GM12878 (cell line): ENCODE results near the gene ACTR5. TPM values are rescaled to one million over a fixed set of nuclear protein-coding genes. Genes with fewer than 3 reads are reported as not detected.

Source experiments
- BCL11A ChIP-seq: IDR thresholded peaks from 2 replicates; pipeline ENCODE4 v1.6.1; 2011; ENCODE audit warnings: low read depth, low read length
- BHLHE40 ChIP-seq, 2 experiments: fragments of 450-650 bp in 1 of 2; IDR thresholded peaks; 2 replicates each; pipeline ENCODE4 v1.6.1; 2011 to 2017; ENCODE audit warnings: low read depth in 2 of 2, borderline replicate concordance in 1 of 2, improper control_type of control experiment in 1 of 2, low read length in 1 of 2, mild to moderate bottlenecking in 1 of 2
- CBFB ChIP-seq: IDR thresholded peaks from 2 replicates; pipeline ENCODE4 v1.6.1; 2016; ENCODE audit warnings: antibody characterized with exemption, low read depth
- CREM ChIP-seq: IDR thresholded peaks from 2 replicates; pipeline ENCODE4 v1.6.1; 2014; ENCODE audit warnings: antibody characterized with exemption, low read depth
- EP300 ChIP-seq, 2 experiments: fragments of 150-350 bp in 1 of 2; IDR thresholded peaks; 2 replicates each; pipeline ENCODE4 v1.6.1; 2011 to 2012; ENCODE audit warnings: low read depth in 2 of 2, low read length in 2 of 2, borderline replicate concordance in 1 of 2, improper control_type of control experiment in 1 of 2, inconsistent platforms in 1 of 2; ENCODE audit not compliant: control insufficient read depth in 1 of 2
- HDGF ChIP-seq: fragments of 450-650 bp; IDR thresholded peaks from 2 replicates; pipeline ENCODE4 v1.6.1; 2016; ENCODE audit warnings: antibody characterized with exemption
- JUND ChIP-seq: IDR thresholded peaks from 2 replicates; pipeline ENCODE4 v1.6.1; 2012; ENCODE audit warnings: low read depth, mild to moderate bottlenecking, low read length, improper control_type of control experiment, moderate library complexity
- KLF5 ChIP-seq: fragments of 450-650 bp; IDR thresholded peaks from 2 replicates; pipeline ENCODE4 v1.6.1; 2014; ENCODE audit warnings: mild to moderate bottlenecking; ENCODE audit not compliant: partially characterized antibody
- MTA3 ChIP-seq: IDR thresholded peaks from 2 replicates; pipeline ENCODE4 v1.6.1; 2012; ENCODE audit warnings: low read length, inconsistent platforms, borderline replicate concordance
- POLR2AphosphoS5 ChIP-seq: IDR thresholded peaks from 2 replicates; pipeline ENCODE4 v1.6.1; 2011; ENCODE audit warnings: mild to moderate bottlenecking, low read length, inconsistent platforms
- RELA ChIP-seq: fragments of 450-650 bp; IDR thresholded peaks from 2 replicates; pipeline ENCODE4 v1.8.0; 2014; ENCODE audit warnings: borderline replicate concordance; ENCODE audit not compliant: partially characterized antibody
- RUNX3 ChIP-seq: IDR thresholded peaks from 2 replicates; pipeline ENCODE4 v1.6.1; 2012; ENCODE audit warnings: low read length, inconsistent platforms
- SP1 ChIP-seq: IDR thresholded peaks from one replicate; pipeline ENCODE4 v1.6.1; 2011; ENCODE audit warnings: low read depth, low read length
- SRF ChIP-seq, 2 experiments: IDR thresholded peaks; 2 replicates each; pipeline ENCODE4 v1.6.1; 2011; ENCODE audit warnings: low read depth in 2 of 2, low read length in 2 of 2, mild to moderate bottlenecking in 1 of 2, moderate library complexity in 1 of 2
- STAT1 ChIP-seq: fragments of 450-650 bp; conservative IDR thresholded peaks from 2 replicates; pipeline ENCODE4 v1.6.1; 2014; ENCODE audit warnings: antibody characterized with exemption, mild to moderate bottlenecking
- TBL1XR1 ChIP-seq: IDR thresholded peaks from 2 replicates; pipeline ENCODE4 v1.6.1; 2012; ENCODE audit warnings: low read depth, low read length, improper control_type of control experiment
- YBX1 ChIP-seq: fragments of 450-650 bp; IDR thresholded peaks from 2 replicates; pipeline ENCODE4 v1.6.1; 2016; ENCODE audit warnings: antibody characterized with exemption
- ZNF207 ChIP-seq: fragments of 450-650 bp; IDR thresholded peaks from 2 replicates; pipeline ENCODE4 v1.6.1; 2014; ENCODE audit warnings: antibody characterized with exemption, mild to moderate bottlenecking, borderline replicate concordance
- polyA plus RNA-seq, 11 experiments: library from polyadenylated mRNA; depleted of rRNA in 4 of 11; unstranded in 6 of 11; stranded (reverse) in 5 of 11; fragments of >200 nt; fragmentation: Nextera tagmentation in 4 of 11; fragmentation: Illumina TruSeq in 1 of 11; extraction: Ambion mirVana in 4 of 11; extraction: Trizol in 1 of 11; gene quantifications; 1 replicate in 1 of 11; 2 replicates in 10 of 11; pipeline versions ENCODE4 v1.2.1 to v1.2.3, GENCODE V29; 2011 to 2016; ENCODE audit warnings: inconsistent platforms in 2 of 11, missing spikeins in 2 of 11, low read depth in 1 of 11
- total RNA-seq, 4 experiments: library from RNA; depleted of rRNA in 3 of 4; stranded (reverse); fragments of >200 nt in 3 of 4; fragmentation: Illumina TruSeq in 1 of 4; extraction: Trizol in 1 of 4; gene quantifications; 2 replicates each; pipeline versions ENCODE4 v1.2.1 to v1.2.3, GENCODE V29; 2013 to 2021
- TF ChIP-seq, protein P1 (sequence below): fragments of 450-650 bp; conservative IDR thresholded peaks from 2 replicates; pipeline ENCODE4 v1.6.1; 2017; ENCODE audit warnings: mild to moderate bottlenecking, moderate library complexity
- TF ChIP-seq, protein P2 (sequence below): IDR thresholded peaks from 2 replicates; pipeline ENCODE4 v1.6.1; 2012; ENCODE audit warnings: low read depth, low read length, improper control_type of control experiment
- TF ChIP-seq, protein P3 (sequence below): IDR thresholded peaks from 2 replicates; pipeline ENCODE4 v1.6.1; 2012; ENCODE audit warnings: low read depth, low read length, improper control_type of control experiment
- TF ChIP-seq, protein P4 (sequence below): fragments of 150-350 bp; IDR thresholded peaks from 2 replicates; pipeline ENCODE4 v1.6.1; 2014; ENCODE audit warnings: mild to moderate bottlenecking, low read depth, low read length

ACTR5 gene
- total and polyA plus RNA-seq, 10 of the 15 experiments (the other 5 are each of a cell fraction or from before 2014, with no cell fraction given): 0.52 to 14.7 (median 8.8) TPM

DNA sequence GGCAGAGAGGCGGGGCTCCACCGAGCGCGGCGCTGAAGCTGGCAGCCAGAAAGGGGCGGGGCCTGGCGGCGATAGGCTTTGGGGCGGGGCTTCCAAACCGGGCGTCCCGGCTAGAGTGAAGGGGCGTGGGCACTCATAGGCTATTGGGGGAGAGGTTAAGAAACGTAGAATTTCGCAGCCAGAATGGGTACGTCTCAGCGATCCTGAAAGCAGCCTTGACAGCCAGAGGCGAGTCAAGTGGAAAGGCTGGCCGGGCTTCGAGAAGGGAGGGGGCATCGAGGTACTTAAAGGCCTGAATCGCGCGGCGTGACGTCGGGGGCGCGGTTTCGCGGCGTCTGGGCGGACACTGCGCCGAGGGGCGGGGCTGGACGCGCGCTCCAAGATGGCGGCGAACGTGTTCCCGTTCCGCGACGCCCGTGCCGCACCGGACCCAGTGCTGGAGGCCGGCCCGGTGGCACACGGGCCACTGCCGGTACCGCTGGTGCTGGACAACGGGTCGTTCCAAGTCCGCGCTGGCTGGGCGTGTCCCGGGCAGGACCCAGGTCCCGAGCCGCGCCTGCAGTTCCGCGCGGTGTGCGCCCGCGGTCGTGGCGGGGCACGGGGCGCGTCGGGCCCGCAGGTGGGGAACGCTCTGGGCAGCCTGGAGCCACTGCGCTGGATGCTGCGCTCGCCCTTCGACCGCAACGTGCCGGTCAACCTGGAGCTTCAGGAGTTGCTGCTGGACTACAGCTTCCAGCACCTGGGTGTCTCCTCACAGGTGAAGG, at the start of gene ACTR5 (continued):
- TF ChIP-seq SRF (IDR thresholded peaks at IDR 0.05; ENCODE audit: low read depth in 2 of 2, low read length in 2 of 2) (no peak), CREM (peak; percentile 72; the same call in 1 of the 2 replicates), SP1 (peak; percentile 73), KLF5 (peak; percentile 53), CBFB (no peak), MTA3 (no peak), BCL11A (no peak), ZNF207 (peak; percentile 90), YBX1 (no peak), RUNX3 (peak; percentile 42), TBL1XR1 (no peak), STAT1 (0 out of 2 replicates have a peak, but pooled peaks have one; percentile 84), BHLHE40 (IDR thresholded peaks at IDR 0.05; ENCODE audit: borderline replicate concordance in 1 of 2, low read depth in 2 of 2, low read length in 1 of 2) (peak; percentile 56 to 96; a peak in 3 of 4 replicates), JUND (no peak), RELA (peak; percentile 15), POLR2AphosphoS5 (peak; percentile 65; the same call in 1 of the 2 replicates), HDGF (peak; percentile 57), EP300 (IDR thresholded peaks at IDR 0.05; ENCODE audit: borderline replicate concordance in 1 of 2, control insufficient read depth in 1 of 2, low read depth in 2 of 2, low read length in 2 of 2) (no peak)
- TF ChIP-seq, protein P1, sequence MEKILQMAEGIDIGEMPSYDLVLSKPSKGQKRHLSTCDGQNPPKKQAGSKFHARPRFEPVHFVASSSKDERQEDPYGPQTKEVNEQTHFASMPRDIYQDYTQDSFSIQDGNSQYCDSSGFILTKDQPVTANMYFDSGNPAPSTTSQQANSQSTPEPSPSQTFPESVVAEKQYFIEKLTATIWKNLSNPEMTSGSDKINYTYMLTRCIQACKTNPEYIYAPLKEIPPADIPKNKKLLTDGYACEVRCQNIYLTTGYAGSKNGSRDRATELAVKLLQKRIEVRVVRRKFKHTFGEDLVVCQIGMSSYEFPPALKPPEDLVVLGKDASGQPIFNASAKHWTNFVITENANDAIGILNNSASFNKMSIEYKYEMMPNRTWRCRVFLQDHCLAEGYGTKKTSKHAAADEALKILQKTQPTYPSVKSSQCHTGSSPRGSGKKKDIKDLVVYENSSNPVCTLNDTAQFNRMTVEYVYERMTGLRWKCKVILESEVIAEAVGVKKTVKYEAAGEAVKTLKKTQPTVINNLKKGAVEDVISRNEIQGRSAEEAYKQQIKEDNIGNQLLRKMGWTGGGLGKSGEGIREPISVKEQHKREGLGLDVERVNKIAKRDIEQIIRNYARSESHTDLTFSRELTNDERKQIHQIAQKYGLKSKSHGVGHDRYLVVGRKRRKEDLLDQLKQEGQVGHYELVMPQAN: peak; percentile 92
- TF ChIP-seq, protein P2, sequence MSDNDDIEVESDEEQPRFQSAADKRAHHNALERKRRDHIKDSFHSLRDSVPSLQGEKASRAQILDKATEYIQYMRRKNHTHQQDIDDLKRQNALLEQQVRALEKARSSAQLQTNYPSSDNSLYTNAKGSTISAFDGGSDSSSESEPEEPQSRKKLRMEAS: peak; percentile 11; the same call in 1 of the 2 replicates
- TF ChIP-seq, protein P3, sequence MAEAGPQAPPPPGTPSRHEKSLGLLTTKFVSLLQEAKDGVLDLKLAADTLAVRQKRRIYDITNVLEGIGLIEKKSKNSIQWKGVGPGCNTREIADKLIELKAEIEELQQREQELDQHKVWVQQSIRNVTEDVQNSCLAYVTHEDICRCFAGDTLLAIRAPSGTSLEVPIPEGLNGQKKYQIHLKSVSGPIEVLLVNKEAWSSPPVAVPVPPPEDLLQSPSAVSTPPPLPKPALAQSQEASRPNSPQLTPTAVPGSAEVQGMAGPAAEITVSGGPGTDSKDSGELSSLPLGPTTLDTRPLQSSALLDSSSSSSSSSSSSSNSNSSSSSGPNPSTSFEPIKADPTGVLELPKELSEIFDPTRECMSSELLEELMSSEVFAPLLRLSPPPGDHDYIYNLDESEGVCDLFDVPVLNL: peak; percentile 13; the same call in 1 of the 2 replicates
- TF ChIP-seq, protein P4, sequence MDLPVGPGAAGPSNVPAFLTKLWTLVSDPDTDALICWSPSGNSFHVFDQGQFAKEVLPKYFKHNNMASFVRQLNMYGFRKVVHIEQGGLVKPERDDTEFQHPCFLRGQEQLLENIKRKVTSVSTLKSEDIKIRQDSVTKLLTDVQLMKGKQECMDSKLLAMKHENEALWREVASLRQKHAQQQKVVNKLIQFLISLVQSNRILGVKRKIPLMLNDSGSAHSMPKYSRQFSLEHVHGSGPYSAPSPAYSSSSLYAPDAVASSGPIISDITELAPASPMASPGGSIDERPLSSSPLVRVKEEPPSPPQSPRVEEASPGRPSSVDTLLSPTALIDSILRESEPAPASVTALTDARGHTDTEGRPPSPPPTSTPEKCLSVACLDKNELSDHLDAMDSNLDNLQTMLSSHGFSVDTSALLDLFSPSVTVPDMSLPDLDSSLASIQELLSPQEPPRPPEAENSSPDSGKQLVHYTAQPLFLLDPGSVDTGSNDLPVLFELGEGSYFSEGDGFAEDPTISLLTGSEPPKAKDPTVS: no peak
